SK-N-SH treated with all-trans-retinoic acid at 6 μM for 48 hours (cell line): ENCODE measurements around the gene HAUS8.

Experiments
- ATAC-seq: fragments of 200-7000 bp; cut with Tn5 transposase; 3 replicates; pipeline ENCODE4 v1.9.1; 2020; ENCODE audit warnings: mild to moderate bottlenecking, moderate library complexity
- ARNTL ChIP-seq: fragments of 450-650 bp; formaldehyde crosslinking; IDR thresholded peaks from 2 replicates; pipeline ENCODE4 v1.5.0; 2020; ENCODE audit warnings: low read depth, mild to moderate bottlenecking, moderate library complexity, borderline replicate concordance
- BACH2 ChIP-seq: fragments of 250-450 bp; sonication (Bioruptor Pico); IDR thresholded peaks from 2 replicates; pipeline ENCODE4 v1.9.0; 2021; ENCODE audit warnings: mild to moderate bottlenecking, borderline replicate concordance
- CREB5 ChIP-seq: fragments of 250-450 bp; sonication (Bioruptor Pico); IDR thresholded peaks from 2 replicates; pipeline ENCODE4 v1.5.1; 2020; ENCODE audit warnings: low read depth, mild to moderate bottlenecking, moderate library complexity
- CSDC2 ChIP-seq: fragments of 250-450 bp; sonication (Bioruptor Pico); IDR thresholded peaks from 2 replicates; pipeline ENCODE4 v1.5.0; 2020; ENCODE audit warnings: mild to moderate bottlenecking, moderate library complexity
- ESRRG ChIP-seq: fragments of 250-450 bp; sonication (Bioruptor Pico); IDR thresholded peaks from 2 replicates; pipeline ENCODE4 v1.6.1; 2021; ENCODE audit warnings: mild to moderate bottlenecking
- GLIS3 ChIP-seq: fragments of 250-450 bp; sonication (Bioruptor Pico); IDR thresholded peaks from 2 replicates; pipeline ENCODE4 v1.5.0; 2020; ENCODE audit warnings: mild to moderate bottlenecking, moderate library complexity
- ISL1 ChIP-seq: fragments of 250-450 bp; sonication (Bioruptor Pico); IDR thresholded peaks from 2 replicates; pipeline ENCODE4 v2.1.2; 2022; ENCODE audit warnings: mild to moderate bottlenecking, moderate library complexity
- OSR1 ChIP-seq: fragments of 250-450 bp; sonication (Bioruptor Pico); IDR thresholded peaks from 2 replicates; pipeline ENCODE4 v1.8.0; 2022; ENCODE audit warnings: moderate library complexity, mild to moderate bottlenecking, inconsistent platforms
- PPARA ChIP-seq: fragments of 250-450 bp; sonication (Bioruptor Pico); IDR thresholded peaks from 2 replicates; pipeline ENCODE4 v1.5.0; 2020; ENCODE audit warnings: mild to moderate bottlenecking, borderline replicate concordance
- RARB ChIP-seq: fragments of 250-450 bp; sonication (Bioruptor Pico); IDR thresholded peaks from 2 replicates; pipeline ENCODE4 v1.8.0; 2021; ENCODE audit warnings: mild to moderate bottlenecking, moderate library complexity
- TCF4 ChIP-seq: fragments of 250-450 bp; sonication (Bioruptor Pico); IDR thresholded peaks from 2 replicates; pipeline ENCODE4 v1.8.0; 2021; ENCODE audit warnings: mild to moderate bottlenecking, moderate library complexity, borderline replicate concordance
- TOX ChIP-seq: fragments of 250-450 bp; sonication (Bioruptor Pico); IDR thresholded peaks from 2 replicates; pipeline ENCODE4 v1.8.0; 2021; ENCODE audit warnings: mild to moderate bottlenecking, moderate library complexity, borderline replicate concordance
- TSHZ2 ChIP-seq: fragments of 250-450 bp; sonication (Bioruptor Pico); IDR thresholded peaks from 2 replicates; pipeline ENCODE4 v1.5.0; 2020; ENCODE audit warnings: mild to moderate bottlenecking, moderate library complexity
- ZC3H10 ChIP-seq: fragments of 250-450 bp; sonication (Bioruptor Pico); IDR thresholded peaks from 2 replicates; pipeline ENCODE4 v1.5.1; 2021; ENCODE audit warnings: mild to moderate bottlenecking, moderate library complexity
- ZFP3 ChIP-seq: fragments of 250-450 bp; sonication (Bioruptor Pico); IDR thresholded peaks from 2 replicates; pipeline ENCODE4 v1.5.0; 2020; ENCODE audit warnings: mild to moderate bottlenecking, moderate library complexity
- ZFP30 ChIP-seq: fragments of 450-650 bp; formaldehyde crosslinking; IDR thresholded peaks from 2 replicates; pipeline ENCODE4 v1.5.0; 2022; ENCODE audit warnings: mild to moderate bottlenecking, moderate library complexity
- ZNF565 ChIP-seq: fragments of 450-650 bp; formaldehyde crosslinking; conservative IDR thresholded peaks from 2 replicates; pipeline ENCODE4 v1.5.0; 2020; ENCODE audit warnings: low read depth, mild to moderate bottlenecking, moderate library complexity
- ZNF70 ChIP-seq: fragments of 450-650 bp; formaldehyde crosslinking; IDR thresholded peaks from 2 replicates; pipeline ENCODE4 v1.5.0; 2020; ENCODE audit warnings: mild to moderate bottlenecking, moderate library complexity
- ZNF8 ChIP-seq: fragments of 450-650 bp; formaldehyde crosslinking; IDR thresholded peaks from 2 replicates; pipeline ENCODE4 v1.5.0; 2020; ENCODE audit warnings: mild to moderate bottlenecking, moderate library complexity
- TF ChIP-seq, protein P1 (sequence below): fragments of 250-450 bp; sonication (Bioruptor Pico); IDR thresholded peaks from 2 replicates; pipeline ENCODE4 v1.5.1; 2021; ENCODE audit warnings: mild to moderate bottlenecking, moderate library complexity
- TF ChIP-seq, protein P2 (sequence below): fragments of 250-450 bp; sonication (Bioruptor Pico); IDR thresholded peaks from 2 replicates; pipeline ENCODE4 v1.8.0; 2021; ENCODE audit warnings: low read depth, mild to moderate bottlenecking, moderate library complexity, borderline replicate concordance
- TF ChIP-seq, protein P3 (sequence below): fragments of 250-450 bp; sonication (Bioruptor Pico); IDR thresholded peaks from 2 replicates; pipeline ENCODE4 v1.8.0; 2020; ENCODE audit warnings: mild to moderate bottlenecking, moderate library complexity, borderline replicate concordance

HAUS8 gene

GRCh38 chr19:17011485-17011884 lies 63.8 kb downstream of the HAUS8 start:
- no peak for ATAC-seq
- TF ChIP-seq TCF4 (CRISPR knock-in tag) (no peak), ZNF70 (CRISPR knock-in tag) (no peak), BACH2 (CRISPR knock-in tag) (no peak), ARNTL (CRISPR knock-in tag) (no peak), ZC3H10 (CRISPR knock-in tag) (no peak), ZFP30 (CRISPR knock-in tag) (no peak), TSHZ2 (no peak), RARB (CRISPR knock-in tag) (no peak), CSDC2 (no peak), PPARA (CRISPR knock-in tag) (no peak), ZNF8 (CRISPR knock-in tag) (no peak), TOX (no peak), OSR1 (CRISPR knock-in tag) (no peak), ISL1 (CRISPR knock-in tag) (no peak), ZFP3 (CRISPR knock-in tag) (no peak), CREB5 (CRISPR knock-in tag) (no peak), GLIS3 (CRISPR knock-in tag) (no peak)
- TF ChIP-seq, protein P1, sequence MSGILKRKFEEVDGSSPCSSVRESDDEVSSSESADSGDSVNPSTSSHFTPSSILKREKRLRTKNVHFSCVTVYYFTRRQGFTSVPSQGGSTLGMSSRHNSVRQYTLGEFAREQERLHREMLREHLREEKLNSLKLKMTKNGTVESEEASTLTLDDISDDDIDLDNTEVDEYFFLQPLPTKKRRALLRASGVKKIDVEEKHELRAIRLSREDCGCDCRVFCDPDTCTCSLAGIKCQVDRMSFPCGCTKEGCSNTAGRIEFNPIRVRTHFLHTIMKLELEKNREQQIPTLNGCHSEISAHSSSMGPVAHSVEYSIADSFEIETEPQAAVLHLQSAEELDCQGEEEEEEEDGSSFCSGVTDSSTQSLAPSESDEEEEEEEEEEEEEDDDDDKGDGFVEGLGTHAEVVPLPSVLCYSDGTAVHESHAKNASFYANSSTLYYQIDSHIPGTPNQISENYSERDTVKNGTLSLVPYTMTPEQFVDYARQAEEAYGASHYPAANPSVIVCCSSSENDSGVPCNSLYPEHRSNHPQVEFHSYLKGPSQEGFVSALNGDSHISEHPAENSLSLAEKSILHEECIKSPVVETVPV (CRISPR knock-in tag) = no peak
- TF ChIP-seq, protein P2, sequence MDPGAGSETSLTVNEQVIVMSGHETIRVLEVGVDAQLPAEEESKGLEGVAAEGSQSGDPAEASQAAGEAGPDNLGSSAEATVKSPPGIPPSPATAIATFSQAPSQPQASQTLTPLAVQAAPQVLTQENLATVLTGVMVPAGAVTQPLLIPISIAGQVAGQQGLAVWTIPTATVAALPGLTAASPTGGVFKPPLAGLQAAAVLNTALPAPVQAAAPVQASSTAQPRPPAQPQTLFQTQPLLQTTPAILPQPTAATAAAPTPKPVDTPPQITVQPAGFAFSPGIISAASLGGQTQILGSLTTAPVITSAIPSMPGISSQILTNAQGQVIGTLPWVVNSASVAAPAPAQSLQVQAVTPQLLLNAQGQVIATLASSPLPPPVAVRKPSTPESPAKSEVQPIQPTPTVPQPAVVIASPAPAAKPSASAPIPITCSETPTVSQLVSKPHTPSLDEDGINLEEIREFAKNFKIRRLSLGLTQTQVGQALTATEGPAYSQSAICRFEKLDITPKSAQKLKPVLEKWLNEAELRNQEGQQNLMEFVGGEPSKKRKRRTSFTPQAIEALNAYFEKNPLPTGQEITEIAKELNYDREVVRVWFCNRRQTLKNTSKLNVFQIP (CRISPR knock-in tag) = no peak
- TF ChIP-seq, protein P3, sequence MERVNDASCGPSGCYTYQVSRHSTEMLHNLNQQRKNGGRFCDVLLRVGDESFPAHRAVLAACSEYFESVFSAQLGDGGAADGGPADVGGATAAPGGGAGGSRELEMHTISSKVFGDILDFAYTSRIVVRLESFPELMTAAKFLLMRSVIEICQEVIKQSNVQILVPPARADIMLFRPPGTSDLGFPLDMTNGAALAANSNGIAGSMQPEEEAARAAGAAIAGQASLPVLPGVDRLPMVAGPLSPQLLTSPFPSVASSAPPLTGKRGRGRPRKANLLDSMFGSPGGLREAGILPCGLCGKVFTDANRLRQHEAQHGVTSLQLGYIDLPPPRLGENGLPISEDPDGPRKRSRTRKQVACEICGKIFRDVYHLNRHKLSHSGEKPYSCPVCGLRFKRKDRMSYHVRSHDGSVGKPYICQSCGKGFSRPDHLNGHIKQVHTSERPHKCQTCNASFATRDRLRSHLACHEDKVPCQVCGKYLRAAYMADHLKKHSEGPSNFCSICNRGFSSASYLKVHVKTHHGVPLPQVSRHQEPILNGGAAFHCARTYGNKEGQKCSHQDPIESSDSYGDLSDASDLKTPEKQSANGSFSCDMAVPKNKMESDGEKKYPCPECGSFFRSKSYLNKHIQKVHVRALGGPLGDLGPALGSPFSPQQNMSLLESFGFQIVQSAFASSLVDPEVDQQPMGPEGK (CRISPR knock-in tag) = no peak

GRCh38 chr19:17006579-17006978 lies 68.7 kb downstream of the HAUS8 start:
- ATAC-seq = no peak
- TF ChIP-seq TSHZ2 (no peak), RARB (CRISPR knock-in tag) (no peak), ZFP30 (CRISPR knock-in tag) (no peak), OSR1 (CRISPR knock-in tag) (no peak), CREB5 (CRISPR knock-in tag) (no peak), ZC3H10 (CRISPR knock-in tag) (no peak), ESRRG (CRISPR knock-in tag) (no peak), PPARA (CRISPR knock-in tag) (no peak), ZNF565 (no peak), ZNF70 (CRISPR knock-in tag) (no peak), CSDC2 (no peak)
- TF ChIP-seq, protein P2 (CRISPR knock-in tag) = no peak
- TF ChIP-seq, protein P3 (CRISPR knock-in tag) = no peak
